A673 (cell line): Measurements from ENCODE around the gene SF3B1. TPM values are rescaled to one million over a fixed set of nuclear protein-coding genes. Genes with fewer than 3 reads are reported as not detected.

ENCODE experiments used
- BruUV-seq: library from RNA; stranded (reverse); fragments of 400-500 nt; replicated peaks from 2 replicates; lab custom pipeline; 2021; lab: Mats Ljungman, UMichigan
- CTCF ChIA-PET: fragments of 300-600 bp; sonication (Branson Sonifier 250); formaldehyde crosslinking; loops from one replicate; lab custom pipeline; 2022; ENCODE audit warnings: antibody characterized with exemption; lab: Charles Lee
- POLR2A ChIA-PET: fragments of 300-600 bp; sonication (Branson Sonifier 250); formaldehyde crosslinking; loops from one replicate; lab custom pipeline; 2022; ENCODE audit warnings: antibody characterized with exemption; ENCODE audit not compliant: low non-redundant PET; lab: Charles Lee
- DNase-seq: peaks from one replicate; pipeline ENCODE4 v3.0.0-alpha.2; 2015; ENCODE audit warnings: low spot score
- H3K27ac ChIP-seq: fragments of 200-600 bp; sonication (generic); 2 replicates; pipeline ENCODE4 v1.5.1; 2016; ENCODE audit warnings: mixed run types, low read depth, mild to moderate bottlenecking, mixed read lengths, antibody characterized with exemption, low read length; ENCODE audit not compliant: poor library complexity, severe bottlenecking
- H3K27me3 ChIP-seq: fragments of 200-600 bp; sonication (generic); replicated peaks from 2 replicates; pipeline ENCODE4 v1.6.1; 2017; ENCODE audit warnings: mixed run types, low read depth, mild to moderate bottlenecking, mixed read lengths, antibody characterized with exemption, low read length; ENCODE audit not compliant: insufficient read depth, poor library complexity
- H3K36me3 ChIP-seq: fragments of 200-600 bp; sonication (generic); 2 replicates; pipeline ENCODE4 v1.6.1; 2016; ENCODE audit warnings: mixed run types, mild to moderate bottlenecking, mixed read lengths, antibody characterized with exemption, low read length; ENCODE audit not compliant: insufficient read depth, poor library complexity, severe bottlenecking
- H3K4me1 ChIP-seq: fragments of 200-600 bp; sonication (generic); 2 replicates; pipeline ENCODE4 v1.6.1; 2017; ENCODE audit warnings: mixed run types, mild to moderate bottlenecking, mixed read lengths, antibody characterized with exemption, low read length; ENCODE audit not compliant: insufficient read depth, poor library complexity, severe bottlenecking
- H3K4me3 ChIP-seq: fragments of 200-600 bp; sonication (generic); 2 replicates; pipeline ENCODE4 v1.5.1; 2016; ENCODE audit warnings: low read depth, mixed run types, mild to moderate bottlenecking, mixed read lengths, low read length; ENCODE audit not compliant: poor library complexity, severe bottlenecking
- H3K9me3 ChIP-seq: fragments of 200-600 bp; sonication (generic); 2 replicates; pipeline ENCODE4 v1.6.1; 2016; ENCODE audit warnings: mixed run types, low read depth, mild to moderate bottlenecking, mixed read lengths, antibody characterized with exemption, low read length; ENCODE audit not compliant: poor library complexity, severe bottlenecking
- EZH2 ChIP-seq: fragments of 200-600 bp; sonication (generic); IDR thresholded peaks from 2 replicates; pipeline ENCODE4 v1.6.1; 2017; ENCODE audit warnings: borderline replicate concordance, low read depth, mild to moderate bottlenecking, mixed read lengths, antibody characterized with exemption, low read length; ENCODE audit not compliant: poor library complexity, severe bottlenecking
- intact Hi-C: fragments of 100-400 bp; cut with micrococcal nuclease; formaldehyde crosslinking; loops from one replicate; pipeline ENCODE4 v1.10.0; 2022; ENCODE audit not compliant: unreplicated experiment
- total RNA-seq: library from RNA; stranded (reverse); gene quantifications from 2 replicates; pipeline ENCODE4 v1.2.3, GENCODE V29; 2021
- TF ChIP-seq, protein P1 (sequence below): fragments of 300-800, 200-600 bp; sonication (generic); conservative IDR thresholded peaks from 2 replicates; pipeline ENCODE4 v1.5.1; 2017; ENCODE audit warnings: low read depth, mild to moderate bottlenecking, antibody characterized with exemption, low read length, moderate library complexity, mixed read lengths

Gene SF3B1
- total RNA-seq, 1 experiment from 2014 or later = 287 TPM

DNA sequence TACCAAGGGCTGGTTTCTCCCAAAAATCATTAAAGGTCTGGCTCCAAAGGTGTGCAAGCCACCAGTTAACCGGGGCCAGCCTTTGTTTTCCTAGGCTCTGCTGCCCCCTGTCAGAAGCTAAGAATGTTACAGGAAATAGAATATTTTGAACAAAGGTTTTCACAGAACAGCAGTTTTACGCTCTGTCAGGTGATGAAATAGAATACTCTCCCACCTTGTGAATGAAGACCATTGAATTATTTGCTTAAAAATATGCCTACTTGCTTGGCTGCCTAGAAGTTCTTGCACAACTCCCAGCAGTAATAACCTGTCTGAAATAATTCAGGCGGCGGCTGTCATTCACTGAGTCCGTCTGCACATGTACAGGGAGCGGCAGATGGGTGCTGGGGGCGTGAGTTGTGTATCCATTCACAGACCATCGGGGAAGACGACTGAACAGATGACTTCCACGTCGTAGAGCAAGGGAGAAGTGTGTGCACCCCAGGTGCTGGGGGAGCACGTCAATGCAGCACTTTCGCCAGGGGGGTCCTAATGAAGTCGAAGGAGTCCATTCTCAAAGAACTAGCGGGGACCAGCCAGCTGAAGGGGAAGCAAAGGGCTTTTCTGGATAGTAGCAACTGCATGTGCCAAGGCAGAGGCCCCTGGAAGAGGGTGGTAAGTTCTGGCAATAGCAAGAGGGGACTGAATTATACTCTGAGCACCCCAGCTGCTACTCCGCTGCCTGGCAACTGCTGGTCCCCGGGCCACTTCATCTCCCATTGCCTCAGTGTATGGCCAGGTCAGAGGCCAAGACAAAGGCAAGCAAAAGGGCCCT, 56.1 kb downstream of the SF3B1 start:
- H3K27ac ChIP-seq = no peak overlapping the region
- DNase-seq = peak; percentile 69
- no TSS peak for BruUV-seq
- intact Hi-C loops = loop anchor here (1.0 to 10.0 kb wide), 8 partner anchors 188 to 628 kb away; partner anchors contain the start of gene PGAP1
- no peaks in the 10 kb centered on the region for H3K27me3 ChIP-seq
- peaks cover 4% of the 10 kb centered on the region for H3K4me1 ChIP-seq
- H3K4me3 ChIP-seq = peak overlapping the region; percentile 26
- H3K36me3 ChIP-seq = no peaks in the 10 kb centered on the region
- POLR2A ChIA-PET = no interaction called here
- CTCF ChIA-PET = interaction anchor here (0.7 to 1.1 kb wide), 3 partner anchors 183 to 529 kb away, joined by 3 to 4 read pairs (median 3); no protein-coding TSS in a partner anchor
- H3K9me3 ChIP-seq = no peaks in the 10 kb centered on the region
- no peak for TF ChIP-seq EZH2
- TF ChIP-seq, protein P1, sequence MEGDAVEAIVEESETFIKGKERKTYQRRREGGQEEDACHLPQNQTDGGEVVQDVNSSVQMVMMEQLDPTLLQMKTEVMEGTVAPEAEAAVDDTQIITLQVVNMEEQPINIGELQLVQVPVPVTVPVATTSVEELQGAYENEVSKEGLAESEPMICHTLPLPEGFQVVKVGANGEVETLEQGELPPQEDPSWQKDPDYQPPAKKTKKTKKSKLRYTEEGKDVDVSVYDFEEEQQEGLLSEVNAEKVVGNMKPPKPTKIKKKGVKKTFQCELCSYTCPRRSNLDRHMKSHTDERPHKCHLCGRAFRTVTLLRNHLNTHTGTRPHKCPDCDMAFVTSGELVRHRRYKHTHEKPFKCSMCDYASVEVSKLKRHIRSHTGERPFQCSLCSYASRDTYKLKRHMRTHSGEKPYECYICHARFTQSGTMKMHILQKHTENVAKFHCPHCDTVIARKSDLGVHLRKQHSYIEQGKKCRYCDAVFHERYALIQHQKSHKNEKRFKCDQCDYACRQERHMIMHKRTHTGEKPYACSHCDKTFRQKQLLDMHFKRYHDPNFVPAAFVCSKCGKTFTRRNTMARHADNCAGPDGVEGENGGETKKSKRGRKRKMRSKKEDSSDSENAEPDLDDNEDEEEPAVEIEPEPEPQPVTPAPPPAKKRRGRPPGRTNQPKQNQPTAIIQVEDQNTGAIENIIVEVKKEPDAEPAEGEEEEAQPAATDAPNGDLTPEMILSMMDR = peak; percentile 86

DNA sequence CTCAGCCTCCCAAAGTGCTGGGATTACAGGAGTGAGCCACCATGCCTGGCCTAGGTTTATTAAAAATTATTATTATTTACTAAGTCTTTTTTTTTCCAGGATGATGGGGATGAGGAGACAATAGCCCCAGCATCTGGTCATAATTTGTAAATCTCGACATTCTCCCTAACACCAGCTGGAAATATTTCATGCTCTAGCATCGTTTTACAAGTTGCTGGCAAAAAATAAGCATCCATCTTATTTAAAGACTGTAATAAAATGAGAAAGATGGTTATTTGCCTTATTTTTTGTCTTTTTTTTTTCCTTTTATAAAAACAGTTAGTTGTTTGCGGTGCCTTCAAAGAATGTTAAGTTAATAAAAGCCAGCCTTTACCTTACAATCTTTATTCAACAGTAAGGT, 56.7 kb downstream of the SF3B1 start:
- Histone ChIP-seq H3K9me3 (no peaks in the 10 kb centered on the region), H3K27ac (no peak overlapping the region), H3K4me3 (no peak overlapping the region), H3K36me3 (no peaks in the 10 kb centered on the region), H3K4me1 (peaks cover 4% of the 10 kb centered on the region), H3K27me3 (no peaks in the 10 kb centered on the region)
- intact Hi-C loops = loop anchor here (1.0 to 10.0 kb wide), 7 partner anchors 187 to 627 kb away; partner anchors contain the start of gene PGAP1
- no TSS peak for BruUV-seq
- DNase-seq = no peak
- CTCF ChIA-PET = interaction anchor here (0.7 to 0.8 kb wide), 3 partner anchors 182 to 528 kb away, joined by 3 to 4 read pairs (median 3); no protein-coding TSS in a partner anchor
- no peak for TF ChIP-seq EZH2
- TF ChIP-seq, protein P1 = no peak
- POLR2A ChIA-PET = no interaction called here

DNA sequence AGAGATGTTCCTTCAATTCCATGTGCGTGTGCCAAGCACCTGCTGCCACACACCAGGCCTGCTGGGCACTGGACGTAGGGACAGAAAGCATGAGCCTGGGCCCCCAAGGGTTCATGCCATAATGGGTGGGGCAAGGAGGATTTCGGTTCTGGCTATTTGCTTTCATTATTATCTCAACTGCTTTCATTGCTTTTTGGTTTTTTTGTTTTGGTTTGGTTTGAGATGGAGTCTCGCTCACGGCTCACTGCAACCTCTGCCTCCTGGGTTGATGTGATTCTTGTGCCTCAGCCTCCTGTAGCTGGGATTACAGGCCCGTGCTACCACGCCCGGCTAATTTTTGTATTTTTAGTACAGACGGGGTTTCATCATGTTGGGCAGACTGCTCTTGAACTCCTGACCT, 57.2 kb downstream of the SF3B1 start:
- ChIA-PET CTCF (interaction anchor here (0.7 kb wide), 1 partner anchor 370 kb away, joined by 3 read pairs; no protein-coding TSS in a partner anchor), POLR2A (no interaction called here)
- H3K27me3 ChIP-seq = no peaks in the 10 kb centered on the region
- H3K4me1 ChIP-seq = peaks cover 4% of the 10 kb centered on the region
- DNase-seq = no peak
- no peaks in the 10 kb centered on the region for H3K36me3 ChIP-seq
- H3K9me3 ChIP-seq = no peaks in the 10 kb centered on the region
- TF ChIP-seq, protein P1 = no peak
- no peak for TF ChIP-seq EZH2
- intact Hi-C loops = loop anchor here (1.0 to 10.0 kb wide), 7 partner anchors 187 to 627 kb away; partner anchors contain the start of gene PGAP1
- BruUV-seq = no TSS peak
- no peak overlapping the region for H3K27ac ChIP-seq
- no peak overlapping the region for H3K4me3 ChIP-seq
